ENCODE measurements around the gene HBS1L.
A peak's percentile ranks its signal among the peaks of the same experiment; 100 is the strongest.

The HBS1L gene

GRCh38 chr6:135004399-135004798 lies 50.2 kb downstream of the HBS1L start:
- no peak overlapping the region for H3K9ac ChIP-seq (ENCODE audit: low read depth, low read length)
- no peaks in the 10 kb centered on the region for H3K4me1 ChIP-seq (ENCODE audit: insufficient read depth, low read length)

GRCh38 chr6:135002974-135003703 lies 51.5 kb downstream of the HBS1L start:
- no peak overlapping the region for H3K4me3 ChIP-seq (ENCODE audit: low read depth in 1 of 2, low read length in 2 of 2)
- no peaks in the 10 kb centered on the region for H3K27me3 ChIP-seq (ENCODE audit: insufficient read depth, low read length, poor library complexity)
- ATAC-seq (ENCODE audit: insufficient read depth, low read depth): no peak
- H3K9me3 ChIP-seq (ENCODE audit: insufficient read depth, low read length, severe bottlenecking): no peaks in the 10 kb centered on the region
- H3K4me2 ChIP-seq (ENCODE audit: insufficient read depth, low read length): no peak overlapping the region
- H3K36me3 ChIP-seq (ENCODE audit: insufficient read depth, low read length): peaks cover 33% of the 10 kb centered on the region
- no peaks in the 10 kb centered on the region for H4K20me1 ChIP-seq (ENCODE audit: insufficient read depth, low read length)
- H3K27ac ChIP-seq (ENCODE audit: low read length): peak overlapping the region; percentile 32; the same call in 1 of the 2 replicates
- no peak overlapping the region for H3K9ac ChIP-seq (ENCODE audit: low read depth, low read length)
- H3K79me2 ChIP-seq (ENCODE audit: insufficient read depth, low read length): peaks cover 21% of the 10 kb centered on the region
- H3K4me1 ChIP-seq (ENCODE audit: insufficient read depth, low read length): no peaks in the 10 kb centered on the region
- no peak for DNase-seq
- TF ChIP-seq CTCF (IDR thresholded peaks at IDR 0.05; ENCODE audit: borderline replicate concordance, extremely low read depth, low read length, poor library complexity, severe bottlenecking) (no peak), EZH2 (IDR thresholded peaks at IDR 0.05; ENCODE audit: borderline replicate concordance, low read depth, low read length, severe bottlenecking) (no peak)
- H2AFZ ChIP-seq (ENCODE audit: low read depth, low read length): no peak overlapping the region

More at GRCh38 chr6:135004399-135004798, 50.2 kb downstream of the HBS1L start:
- no peaks in the 10 kb centered on the region for H3K27me3 ChIP-seq (ENCODE audit: insufficient read depth, low read length, poor library complexity)
- no peak overlapping the region for H3K4me3 ChIP-seq (ENCODE audit: low read depth in 1 of 2, low read length in 2 of 2)
- DNase-seq (no peak), ATAC-seq (ENCODE audit: insufficient read depth, low read depth) (no peak)
- H3K4me2 ChIP-seq (ENCODE audit: insufficient read depth, low read length): no peak overlapping the region
- peak overlapping the region; percentile 60 for H3K27ac ChIP-seq (ENCODE audit: low read length)
- no peak overlapping the region for H2AFZ ChIP-seq (ENCODE audit: low read depth, low read length)
- no peaks in the 10 kb centered on the region for H4K20me1 ChIP-seq (ENCODE audit: insufficient read depth, low read length)
- H3K79me2 ChIP-seq (ENCODE audit: insufficient read depth, low read length): peaks cover 30% of the 10 kb centered on the region
- TF ChIP-seq CTCF (IDR thresholded peaks at IDR 0.05; ENCODE audit: borderline replicate concordance, extremely low read depth, low read length, poor library complexity, severe bottlenecking) (peak; percentile 16), EZH2 (IDR thresholded peaks at IDR 0.05; ENCODE audit: borderline replicate concordance, low read depth, low read length, severe bottlenecking) (no peak)
- H3K36me3 ChIP-seq (ENCODE audit: insufficient read depth, low read length): peaks cover 28% of the 10 kb centered on the region
- no peaks in the 10 kb centered on the region for H3K9me3 ChIP-seq (ENCODE audit: insufficient read depth, low read length, severe bottlenecking)

- H3K4me1 ChIP-seq (ENCODE audit: insufficient read depth, low read length): no peaks in the 10 kb centered on the region
- no peak overlapping the region for H3K27ac ChIP-seq (ENCODE audit: low read length)
- TF ChIP-seq CTCF (IDR thresholded peaks at IDR 0.05; ENCODE audit: borderline replicate concordance, extremely low read depth, low read length, poor library complexity, severe bottlenecking): peak; percentile 65
- no peak for TF ChIP-seq EZH2 (IDR thresholded peaks at IDR 0.05; ENCODE audit: borderline replicate concordance, low read depth, low read length, severe bottlenecking)
- no peak overlapping the region for H3K4me3 ChIP-seq (ENCODE audit: low read depth in 1 of 2, low read length in 2 of 2)
- DNase-seq (no peak), ATAC-seq (ENCODE audit: insufficient read depth, low read depth) (peak; percentile 74)
- H4K20me1 ChIP-seq (ENCODE audit: insufficient read depth, low read length): no peaks in the 10 kb centered on the region
- H3K27me3 ChIP-seq (ENCODE audit: insufficient read depth, low read length, poor library complexity): no peaks in the 10 kb centered on the region
- H2AFZ ChIP-seq (ENCODE audit: low read depth, low read length): no peak overlapping the region
- peaks cover 21% of the 10 kb centered on the region for H3K79me2 ChIP-seq (ENCODE audit: insufficient read depth, low read length)
- no peak overlapping the region for H3K9ac ChIP-seq (ENCODE audit: low read depth, low read length)
- no peaks in the 10 kb centered on the region for H3K9me3 ChIP-seq (ENCODE audit: insufficient read depth, low read length, severe bottlenecking)
- peaks cover 38% of the 10 kb centered on the region for H3K36me3 ChIP-seq (ENCODE audit: insufficient read depth, low read length)
- H3K4me2 ChIP-seq (ENCODE audit: insufficient read depth, low read length): no peak overlapping the region
These were observed 52.3 kb downstream of the HBS1L start for GRCh38 chr6:135002229-135002844.

All from DND-41 (cell line).